ENCODE measurements around the gene LTBP2.
A peak's percentile ranks its signal among the peaks of the same experiment; 100 is the strongest.

The LTBP2 gene

GRCh38 chr14:74480046-74480445 lies 132.0 kb downstream of the LTBP2 start:
- Histone ChIP-seq H3K4me1 (ENCODE audit: control insufficient read depth, insufficient read depth, low read length) (peaks cover 54% of the 10 kb centered on the region), H3K36me3 (ENCODE audit: control insufficient read depth, insufficient read depth, low read length, severe bottlenecking) (peaks cover 62% of the 10 kb centered on the region)
- DNase-seq (ENCODE audit: low read depth): no peak

GRCh38 chr14:74478996-74479635 lies 132.9 kb downstream of the LTBP2 start:
- H3K27me3 ChIP-seq (replicated peaks; ENCODE audit: control insufficient read depth, insufficient read depth, low read length): no peaks in the 10 kb centered on the region
- no peak overlapping the region for H3K4me3 ChIP-seq (ENCODE audit: low read length)
- peaks cover 56% of the 10 kb centered on the region for H3K4me1 ChIP-seq (ENCODE audit: control insufficient read depth, insufficient read depth, low read length)
- no peak overlapping the region for H3K9ac ChIP-seq (ENCODE audit: low read length)
- H3K36me3 ChIP-seq (ENCODE audit: control insufficient read depth, insufficient read depth, low read length, severe bottlenecking): peaks cover 55% of the 10 kb centered on the region
- peak; percentile 42 for DNase-seq (ENCODE audit: low read depth)
- H3K9me3 ChIP-seq (ENCODE audit: control insufficient read depth, low read length): no peaks in the 10 kb centered on the region

More at GRCh38 chr14:74480046-74480445, 132.0 kb downstream of the LTBP2 start:
- Histone ChIP-seq H3K9ac (ENCODE audit: low read length) (no peak overlapping the region), H3K9me3 (ENCODE audit: control insufficient read depth, low read length) (no peaks in the 10 kb centered on the region), H3K27me3 (replicated peaks; ENCODE audit: control insufficient read depth, insufficient read depth, low read length) (no peaks in the 10 kb centered on the region), H3K4me3 (ENCODE audit: low read length) (no peak overlapping the region)

DNA sequence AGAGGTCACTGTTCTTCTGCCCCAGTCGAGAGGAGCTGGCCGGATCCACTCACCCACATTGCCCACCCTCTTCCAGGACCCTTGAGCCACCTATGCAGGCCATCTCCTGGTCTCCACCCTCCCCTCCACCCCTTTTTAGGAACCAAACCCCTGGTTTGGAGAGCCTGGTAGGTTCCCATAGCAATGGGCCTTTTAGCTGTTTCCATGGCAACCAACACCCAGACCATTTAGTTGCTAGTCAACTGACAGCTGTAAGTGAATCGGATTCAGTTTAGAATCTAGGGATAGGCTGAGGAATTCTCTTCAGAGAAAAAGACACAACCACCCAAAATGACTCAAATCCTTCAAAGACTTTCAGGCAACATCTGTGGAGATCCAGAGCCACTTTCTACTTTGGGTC lies 135.4 kb downstream of the LTBP2 start:
- peaks cover 34% of the 10 kb centered on the region for H3K4me1 ChIP-seq (ENCODE audit: control insufficient read depth, insufficient read depth, low read length)
- H3K9me3 ChIP-seq (ENCODE audit: control insufficient read depth, low read length): no peaks in the 10 kb centered on the region
- no peaks in the 10 kb centered on the region for H3K27me3 ChIP-seq (replicated peaks; ENCODE audit: control insufficient read depth, insufficient read depth, low read length)
- peaks cover 37% of the 10 kb centered on the region for H3K36me3 ChIP-seq (ENCODE audit: control insufficient read depth, insufficient read depth, low read length, severe bottlenecking)
- H3K9ac ChIP-seq (ENCODE audit: low read length): peak overlapping the region; percentile 15
- no peak overlapping the region for H3K4me3 ChIP-seq (ENCODE audit: low read length)
- no peak for DNase-seq (ENCODE audit: low read depth)

- Histone ChIP-seq H3K4me3 (ENCODE audit: low read length) (no peak overlapping the region), H3K4me1 (ENCODE audit: control insufficient read depth, insufficient read depth, low read length) (peaks cover 32% of the 10 kb centered on the region), H3K27me3 (replicated peaks; ENCODE audit: control insufficient read depth, insufficient read depth, low read length) (no peaks in the 10 kb centered on the region), H3K36me3 (ENCODE audit: control insufficient read depth, insufficient read depth, low read length, severe bottlenecking) (peaks cover 32% of the 10 kb centered on the region), H3K9ac (ENCODE audit: low read length) (peak overlapping the region; percentile 15), H3K9me3 (ENCODE audit: control insufficient read depth, low read length) (no peaks in the 10 kb centered on the region)
- no peak for DNase-seq (ENCODE audit: low read depth)
These were observed 135.9 kb downstream of the LTBP2 start for GRCh38 chr14:74476107-74476506.

- Histone ChIP-seq H3K9ac (ENCODE audit: low read length) (peak overlapping the region; percentile 37), H3K27me3 (replicated peaks; ENCODE audit: control insufficient read depth, insufficient read depth, low read length) (no peaks in the 10 kb centered on the region), H3K9me3 (ENCODE audit: control insufficient read depth, low read length) (no peaks in the 10 kb centered on the region), H3K4me3 (ENCODE audit: low read length) (no peak overlapping the region), H3K36me3 (ENCODE audit: control insufficient read depth, insufficient read depth, low read length, severe bottlenecking) (peaks cover 28% of the 10 kb centered on the region), H3K4me1 (ENCODE audit: control insufficient read depth, insufficient read depth, low read length) (peaks cover 28% of the 10 kb centered on the region)
- peak; percentile 69 for DNase-seq (ENCODE audit: low read depth)
These were observed 136.4 kb downstream of the LTBP2 start for GRCh38 chr14:74475678-74476077.

- DNase-seq (ENCODE audit: low read depth): peak; percentile 19
These were observed 137.7 kb downstream of the LTBP2 start for GRCh38 chr14:74474376-74474775.

DNA sequence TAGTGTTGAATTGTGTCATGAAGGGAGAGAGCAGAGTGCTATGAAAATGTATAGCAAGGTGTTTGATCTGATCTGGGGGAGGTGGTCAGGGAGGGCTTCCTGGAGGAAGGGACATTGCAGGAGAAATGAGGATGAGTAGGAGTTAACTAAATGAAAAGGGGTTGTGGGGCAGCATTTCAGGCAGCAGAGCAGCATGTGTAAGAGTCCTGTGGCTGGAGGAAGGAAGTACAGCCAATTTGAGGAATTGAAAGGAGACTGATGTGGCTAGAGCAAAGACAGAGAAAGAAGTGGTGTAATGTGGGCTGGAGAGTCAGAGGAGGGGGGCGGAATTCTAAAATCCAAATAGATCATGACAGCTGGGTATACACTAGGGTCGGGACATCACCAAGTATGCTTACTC lies 139.4 kb downstream of the LTBP2 start:
- Histone ChIP-seq H3K9ac (ENCODE audit: low read length) (no peak overlapping the region), H3K36me3 (ENCODE audit: control insufficient read depth, insufficient read depth, low read length, severe bottlenecking) (peaks cover 2% of the 10 kb centered on the region), H3K9me3 (ENCODE audit: control insufficient read depth, low read length) (no peaks in the 10 kb centered on the region), H3K4me3 (ENCODE audit: low read length) (no peak overlapping the region), H3K27me3 (replicated peaks; ENCODE audit: control insufficient read depth, insufficient read depth, low read length) (no peaks in the 10 kb centered on the region), H3K4me1 (ENCODE audit: control insufficient read depth, insufficient read depth, low read length) (peaks cover 39% of the 10 kb centered on the region)
- no peak for DNase-seq (ENCODE audit: low read depth)

More at GRCh38 chr14:74474376-74474775, 137.7 kb downstream of the LTBP2 start:
- H3K27me3 ChIP-seq (replicated peaks; ENCODE audit: control insufficient read depth, insufficient read depth, low read length): no peaks in the 10 kb centered on the region
- no peaks in the 10 kb centered on the region for H3K9me3 ChIP-seq (ENCODE audit: control insufficient read depth, low read length)
- H3K4me1 ChIP-seq (ENCODE audit: control insufficient read depth, insufficient read depth, low read length): peaks cover 39% of the 10 kb centered on the region
- peak overlapping the region; percentile 37 for H3K9ac ChIP-seq (ENCODE audit: low read length)
- no peak overlapping the region for H3K4me3 ChIP-seq (ENCODE audit: low read length)
- peaks cover 14% of the 10 kb centered on the region for H3K36me3 ChIP-seq (ENCODE audit: control insufficient read depth, insufficient read depth, low read length, severe bottlenecking)

- Histone ChIP-seq H3K27me3 (replicated peaks; ENCODE audit: control insufficient read depth, insufficient read depth, low read length) (no peaks in the 10 kb centered on the region), H3K4me1 (ENCODE audit: control insufficient read depth, insufficient read depth, low read length) (peaks cover 23% of the 10 kb centered on the region), H3K9me3 (ENCODE audit: control insufficient read depth, low read length) (no peaks in the 10 kb centered on the region), H3K36me3 (ENCODE audit: control insufficient read depth, insufficient read depth, low read length, severe bottlenecking) (peaks cover 2% of the 10 kb centered on the region), H3K9ac (ENCODE audit: low read length) (no peak overlapping the region), H3K4me3 (ENCODE audit: low read length) (no peak overlapping the region)
- DNase-seq (ENCODE audit: low read depth): no peak
These were observed 142.2 kb downstream of the LTBP2 start for GRCh38 chr14:74469548-74470518.

DNA sequence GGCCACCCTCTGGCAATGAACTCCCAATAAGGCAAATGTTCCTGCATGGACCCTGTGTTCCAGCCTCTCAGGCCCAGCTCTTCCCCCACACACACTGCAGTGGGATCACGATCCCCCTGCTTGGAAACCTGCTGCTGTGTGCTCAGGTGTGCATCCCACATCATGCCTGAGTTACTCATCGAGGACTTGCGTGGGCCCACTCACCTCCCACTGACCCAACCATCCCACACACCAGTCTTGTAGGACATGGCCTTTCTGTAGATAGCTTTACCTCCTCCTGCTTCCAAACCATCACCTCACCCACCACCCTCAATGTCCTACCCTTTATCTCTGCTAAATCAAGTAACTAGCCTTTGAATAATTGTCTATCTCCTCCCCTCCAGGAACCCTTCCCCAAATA lies 143.5 kb downstream of the LTBP2 start:
- no peak overlapping the region for H3K4me3 ChIP-seq (ENCODE audit: low read length)
- DNase-seq (ENCODE audit: low read depth): no peak
- H3K27me3 ChIP-seq (replicated peaks; ENCODE audit: control insufficient read depth, insufficient read depth, low read length): peaks cover 7% of the 10 kb centered on the region
- peaks cover 1% of the 10 kb centered on the region for H3K36me3 ChIP-seq (ENCODE audit: control insufficient read depth, insufficient read depth, low read length, severe bottlenecking)
- no peaks in the 10 kb centered on the region for H3K9me3 ChIP-seq (ENCODE audit: control insufficient read depth, low read length)
- H3K4me1 ChIP-seq (ENCODE audit: control insufficient read depth, insufficient read depth, low read length): peaks cover 13% of the 10 kb centered on the region
- H3K9ac ChIP-seq (ENCODE audit: low read length): no peak overlapping the region

DNA sequence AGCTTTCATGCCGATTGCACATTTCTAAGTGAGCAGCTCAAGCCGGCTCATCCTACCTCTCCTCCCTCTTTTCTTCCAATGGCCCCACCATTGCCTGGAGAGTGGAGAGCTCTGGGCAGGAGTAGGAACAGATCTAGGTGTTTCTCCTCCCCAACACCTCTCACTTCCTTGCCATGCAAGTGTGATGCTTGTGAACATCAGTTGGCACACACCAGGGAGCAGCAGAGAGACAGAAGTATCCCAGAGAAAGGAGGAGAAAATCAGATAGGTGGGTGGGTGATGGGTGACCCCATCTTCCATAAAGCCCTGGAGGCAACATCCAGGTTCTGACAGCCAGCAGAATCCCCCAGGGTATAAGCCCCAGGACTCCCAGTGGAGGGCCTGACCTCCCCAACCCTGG lies 146.7 kb downstream of the LTBP2 start:
- H3K9ac ChIP-seq (ENCODE audit: low read length): no peak overlapping the region
- no peaks in the 10 kb centered on the region for H3K9me3 ChIP-seq (ENCODE audit: control insufficient read depth, low read length)
- H3K4me3 ChIP-seq (ENCODE audit: low read length): no peak overlapping the region
- no peaks in the 10 kb centered on the region for H3K36me3 ChIP-seq (ENCODE audit: control insufficient read depth, insufficient read depth, low read length, severe bottlenecking)
- H3K4me1 ChIP-seq (ENCODE audit: control insufficient read depth, insufficient read depth, low read length): peaks cover 10% of the 10 kb centered on the region
- no peak for DNase-seq (ENCODE audit: low read depth)
- H3K27me3 ChIP-seq (replicated peaks; ENCODE audit: control insufficient read depth, insufficient read depth, low read length): peaks cover 15% of the 10 kb centered on the region

DNA sequence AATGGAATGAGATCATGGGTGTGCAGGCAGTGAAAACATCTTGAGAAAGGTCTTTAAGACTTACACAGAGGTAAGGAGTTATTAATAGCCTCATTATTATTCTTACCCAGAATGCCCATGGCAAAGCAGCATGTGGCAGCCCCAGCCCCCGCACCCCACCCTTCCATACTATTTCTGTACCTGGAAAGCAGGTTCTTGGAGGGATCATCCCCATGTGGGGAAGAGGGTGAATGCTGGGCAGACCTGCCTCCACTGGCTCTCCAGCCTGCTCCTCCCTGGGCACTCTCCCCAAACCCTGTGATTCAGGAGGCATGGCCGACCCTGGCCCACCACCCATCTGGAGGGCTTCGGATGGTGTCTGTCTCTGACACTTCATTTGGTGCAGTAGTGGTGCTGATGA lies 147.3 kb downstream of the LTBP2 start:
- no peak for DNase-seq (ENCODE audit: low read depth)
- H3K9ac ChIP-seq (ENCODE audit: low read length): no peak overlapping the region
- peaks cover 8% of the 10 kb centered on the region for H3K4me1 ChIP-seq (ENCODE audit: control insufficient read depth, insufficient read depth, low read length)
- H3K36me3 ChIP-seq (ENCODE audit: control insufficient read depth, insufficient read depth, low read length, severe bottlenecking): no peaks in the 10 kb centered on the region
- no peak overlapping the region for H3K4me3 ChIP-seq (ENCODE audit: low read length)
- H3K27me3 ChIP-seq (replicated peaks; ENCODE audit: control insufficient read depth, insufficient read depth, low read length): peaks cover 15% of the 10 kb centered on the region
- H3K9me3 ChIP-seq (ENCODE audit: control insufficient read depth, low read length): no peaks in the 10 kb centered on the region
